ENCODE results near the gene GTPBP8.

DNA sequence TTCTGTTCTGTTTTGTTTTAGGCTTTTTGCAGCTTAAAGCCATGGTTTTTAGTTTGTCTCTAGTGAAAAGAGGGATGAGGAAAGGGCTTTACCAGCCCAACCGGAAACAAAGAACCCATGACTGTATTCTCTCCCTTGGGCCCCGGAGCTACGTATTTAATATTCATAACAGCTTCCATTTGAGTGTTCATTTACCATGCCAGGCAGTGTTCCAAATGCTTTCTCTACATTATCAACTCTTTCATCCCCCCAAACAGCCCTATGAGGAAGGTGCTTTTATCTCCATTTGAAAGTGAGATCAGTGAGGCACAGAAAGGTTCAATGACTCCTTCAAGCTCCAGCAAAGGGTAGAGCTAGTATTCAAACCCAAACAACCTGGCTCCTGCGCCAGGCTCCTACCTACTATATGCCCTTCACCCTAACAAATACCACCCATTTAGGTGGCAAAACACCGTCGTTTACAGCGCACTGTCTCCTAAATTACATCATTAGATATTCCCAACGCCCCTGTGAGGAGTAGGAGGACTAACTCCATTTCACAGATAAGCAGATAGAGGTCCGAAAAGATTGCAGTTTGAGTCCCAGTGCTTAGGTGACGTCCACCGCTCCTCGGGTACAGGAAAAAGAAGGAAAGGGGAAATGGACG lies 27.9 kb downstream of the GTPBP8 start:
- no peak for TF ChIP-seq TEAD4 (IDR thresholded peaks at IDR 0.05)
- TF ChIP-seq, protein P1, sequence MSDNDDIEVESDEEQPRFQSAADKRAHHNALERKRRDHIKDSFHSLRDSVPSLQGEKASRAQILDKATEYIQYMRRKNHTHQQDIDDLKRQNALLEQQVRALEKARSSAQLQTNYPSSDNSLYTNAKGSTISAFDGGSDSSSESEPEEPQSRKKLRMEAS (IDR thresholded peaks at IDR 0.05), result no peak
- TF ChIP-seq EP300 (IDR thresholded peaks at IDR 0.05; ENCODE audit: borderline replicate concordance), result no peak
- TF ChIP-seq RAD21 (IDR thresholded peaks at IDR 0.05; ENCODE audit: low read depth), result no peak
- no peak for TF ChIP-seq NFIC (IDR thresholded peaks at IDR 0.05)
- no peak for TF ChIP-seq CEBPB (IDR thresholded peaks at IDR 0.05)
- no peak for TF ChIP-seq TCF12 (IDR thresholded peaks at IDR 0.05; ENCODE audit: low read depth)
- no peak for TF ChIP-seq YY1 (IDR thresholded peaks at IDR 0.05; ENCODE audit: low read depth)
- TF ChIP-seq, protein P2, sequence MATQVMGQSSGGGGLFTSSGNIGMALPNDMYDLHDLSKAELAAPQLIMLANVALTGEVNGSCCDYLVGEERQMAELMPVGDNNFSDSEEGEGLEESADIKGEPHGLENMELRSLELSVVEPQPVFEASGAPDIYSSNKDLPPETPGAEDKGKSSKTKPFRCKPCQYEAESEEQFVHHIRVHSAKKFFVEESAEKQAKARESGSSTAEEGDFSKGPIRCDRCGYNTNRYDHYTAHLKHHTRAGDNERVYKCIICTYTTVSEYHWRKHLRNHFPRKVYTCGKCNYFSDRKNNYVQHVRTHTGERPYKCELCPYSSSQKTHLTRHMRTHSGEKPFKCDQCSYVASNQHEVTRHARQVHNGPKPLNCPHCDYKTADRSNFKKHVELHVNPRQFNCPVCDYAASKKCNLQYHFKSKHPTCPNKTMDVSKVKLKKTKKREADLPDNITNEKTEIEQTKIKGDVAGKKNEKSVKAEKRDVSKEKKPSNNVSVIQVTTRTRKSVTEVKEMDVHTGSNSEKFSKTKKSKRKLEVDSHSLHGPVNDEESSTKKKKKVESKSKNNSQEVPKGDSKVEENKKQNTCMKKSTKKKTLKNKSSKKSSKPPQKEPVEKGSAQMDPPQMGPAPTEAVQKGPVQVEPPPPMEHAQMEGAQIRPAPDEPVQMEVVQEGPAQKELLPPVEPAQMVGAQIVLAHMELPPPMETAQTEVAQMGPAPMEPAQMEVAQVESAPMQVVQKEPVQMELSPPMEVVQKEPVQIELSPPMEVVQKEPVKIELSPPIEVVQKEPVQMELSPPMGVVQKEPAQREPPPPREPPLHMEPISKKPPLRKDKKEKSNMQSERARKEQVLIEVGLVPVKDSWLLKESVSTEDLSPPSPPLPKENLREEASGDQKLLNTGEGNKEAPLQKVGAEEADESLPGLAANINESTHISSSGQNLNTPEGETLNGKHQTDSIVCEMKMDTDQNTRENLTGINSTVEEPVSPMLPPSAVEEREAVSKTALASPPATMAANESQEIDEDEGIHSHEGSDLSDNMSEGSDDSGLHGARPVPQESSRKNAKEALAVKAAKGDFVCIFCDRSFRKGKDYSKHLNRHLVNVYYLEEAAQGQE (IDR thresholded peaks at IDR 0.05; ENCODE audit: low read depth), result no peak
- TF ChIP-seq CREB1 (IDR thresholded peaks at IDR 0.05; ENCODE audit: low read depth), result no peak
- TF ChIP-seq, protein P3, sequence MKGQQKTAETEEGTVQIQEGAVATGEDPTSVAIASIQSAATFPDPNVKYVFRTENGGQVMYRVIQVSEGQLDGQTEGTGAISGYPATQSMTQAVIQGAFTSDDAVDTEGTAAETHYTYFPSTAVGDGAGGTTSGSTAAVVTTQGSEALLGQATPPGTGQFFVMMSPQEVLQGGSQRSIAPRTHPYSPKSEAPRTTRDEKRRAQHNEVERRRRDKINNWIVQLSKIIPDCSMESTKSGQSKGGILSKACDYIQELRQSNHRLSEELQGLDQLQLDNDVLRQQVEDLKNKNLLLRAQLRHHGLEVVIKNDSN (IDR thresholded peaks at IDR 0.05), result no peak
- no peak for TF ChIP-seq TAF1 (IDR thresholded peaks at IDR 0.05; ENCODE audit: low read depth)
- no peak for TF ChIP-seq FOXM1 (IDR thresholded peaks at IDR 0.05; ENCODE audit: borderline replicate concordance, low read depth)
